Mesenchymal stem cell (in vitro differentiated cells and primary cell): Measurements from ENCODE around the gene IFI30.
A peak's percentile ranks its signal among the peaks of the same experiment; 100 is the strongest.
"Not testable (repeated sequence)": the region's sequence is repeated elsewhere in the genome, so short reads cannot be mapped to it uniquely, and the experiment has no call there.

Experiments
- DNase-seq: peaks from one replicate; pipeline ENCODE4 v3.0.0-alpha.2; 2013
- H2AFZ ChIP-seq: one replicate; pipeline ENCODE4 v1.6.1; 2013; ENCODE audit warnings: low read depth, mild to moderate bottlenecking, control low read depth, inconsistent platforms, low read length, moderate library complexity
- H2AK5ac ChIP-seq: 2 replicates; pipeline ENCODE4 v1.6.1; 2013; ENCODE audit warnings: low read length, moderate library complexity, mild to moderate bottlenecking, inconsistent platforms; ENCODE audit not compliant: severe bottlenecking
- H2BK120ac ChIP-seq: one replicate; pipeline ENCODE4 v1.6.1; 2013; ENCODE audit warnings: low read depth, mild to moderate bottlenecking, inconsistent platforms, low read length, moderate library complexity
- H2BK12ac ChIP-seq, 2 experiments: one replicate each; pipeline ENCODE4 v1.6.1; 2013; ENCODE audit warnings: inconsistent platforms in 2 of 2, low read length in 2 of 2, mild to moderate bottlenecking in 2 of 2, moderate library complexity in 2 of 2, control low read depth in 1 of 2
- H2BK15ac ChIP-seq: one replicate; pipeline ENCODE4 v1.6.1; 2013; ENCODE audit warnings: mild to moderate bottlenecking, low read depth, inconsistent platforms; ENCODE audit not compliant: poor library complexity, severe bottlenecking
- H2BK5ac ChIP-seq: 2 replicates; pipeline ENCODE4 v1.6.1; 2013; ENCODE audit warnings: low read depth, mild to moderate bottlenecking, low read length, control low read depth, inconsistent platforms; ENCODE audit not compliant: poor library complexity, severe bottlenecking
- H3K14ac ChIP-seq, 2 experiments: one replicate each; pipeline ENCODE4 v1.6.1; 2013; ENCODE audit warnings: inconsistent platforms in 2 of 2, low read length in 2 of 2, control low read depth in 1 of 2, mild to moderate bottlenecking in 1 of 2, moderate library complexity in 1 of 2
- H3K18ac ChIP-seq, 2 experiments: one replicate each; pipeline ENCODE4 v1.6.1; 2013; ENCODE audit warnings: inconsistent platforms in 2 of 2, low read length in 2 of 2, control low read depth in 1 of 2, low read depth in 1 of 2, mild to moderate bottlenecking in 1 of 2
- H3K23ac ChIP-seq, 2 experiments: one replicate each; pipeline ENCODE4 v1.6.1; 2013; ENCODE audit warnings: inconsistent platforms in 2 of 2, low read length in 2 of 2, mild to moderate bottlenecking in 2 of 2, moderate library complexity in 2 of 2, control low read depth in 1 of 2
- H3K27ac ChIP-seq: 2 replicates; pipeline ENCODE4 v1.5.1; 2013; ENCODE audit warnings: mild to moderate bottlenecking, moderate library complexity, low read length, control low read depth, inconsistent platforms; ENCODE audit not compliant: poor library complexity, severe bottlenecking
- H3K27me3 ChIP-seq, 2 experiments: 2 replicates each; pipeline versions ENCODE4 v1.6.1 to v1.7.0; 2013; ENCODE audit warnings: low read length in 2 of 2, mild to moderate bottlenecking in 2 of 2, moderate library complexity in 2 of 2, control low read depth in 1 of 2, inconsistent platforms in 1 of 2; ENCODE audit not compliant: control insufficient read depth in 1 of 2, insufficient read depth in 1 of 2
- H3K36me3 ChIP-seq, 2 experiments: 2 replicates each; pipeline versions ENCODE4 v1.6.1 to v1.7.0; 2013; ENCODE audit warnings: low read length in 2 of 2, control low read depth in 1 of 2, inconsistent platforms in 1 of 2, low read depth in 1 of 2, mild to moderate bottlenecking in 1 of 2; ENCODE audit not compliant: insufficient read depth in 2 of 2, control insufficient read depth in 1 of 2
- H3K4ac ChIP-seq, 2 experiments: one replicate each; pipeline ENCODE4 v1.6.1; 2013; ENCODE audit warnings: inconsistent platforms in 2 of 2, low read length in 2 of 2, mild to moderate bottlenecking in 2 of 2, moderate library complexity in 2 of 2, control low read depth in 1 of 2, low read depth in 1 of 2
- H3K4me1 ChIP-seq: 2 replicates; pipeline ENCODE4 v1.6.1; 2013; ENCODE audit warnings: low read depth, low read length, control low read depth; ENCODE audit not compliant: control insufficient read depth, insufficient read depth
- H3K4me2 ChIP-seq: 2 replicates; pipeline ENCODE4 v1.6.1; 2013; ENCODE audit warnings: low read length, mild to moderate bottlenecking, inconsistent platforms; ENCODE audit not compliant: poor library complexity, severe bottlenecking
- H3K4me3 ChIP-seq, 2 experiments: 2 replicates each; pipeline versions ENCODE4 v1.5.1 to v1.7.0; 2013; ENCODE audit warnings: low read length in 2 of 2, mild to moderate bottlenecking in 2 of 2, control low read depth in 1 of 2, low read depth in 1 of 2; ENCODE audit not compliant: insufficient read depth in 1 of 2
- H3K79me1 ChIP-seq: replicated peaks from 2 replicates; pipeline ENCODE4 v1.6.1; 2013; ENCODE audit warnings: mild to moderate bottlenecking, control low read depth, low read length, inconsistent platforms; ENCODE audit not compliant: poor library complexity, severe bottlenecking
- H3K9ac ChIP-seq: 2 replicates; pipeline ENCODE4 v1.7.0; 2013; ENCODE audit warnings: mild to moderate bottlenecking, low read length, moderate library complexity
- H3K9me3 ChIP-seq: 2 replicates; pipeline ENCODE4 v1.7.0; 2013; ENCODE audit warnings: mild to moderate bottlenecking, low read length; ENCODE audit not compliant: control insufficient read depth
- H4K8ac ChIP-seq: one replicate; pipeline ENCODE4 v1.6.1; 2013; ENCODE audit warnings: inconsistent platforms, mild to moderate bottlenecking, low read length, moderate library complexity
- H4K91ac ChIP-seq: one replicate; pipeline ENCODE4 v1.6.1; 2013; ENCODE audit warnings: mild to moderate bottlenecking, low read length, inconsistent platforms
- WGBS: methylation state at CpG from one replicate; pipeline ENCODE4 v1.1.7; 2013; ENCODE audit warnings: mixed read lengths; 5-methylcytosine and 5-hydroxymethylcytosine counted together

IFI30 gene

GRCh38 chr19:18205200-18205892 lies 31.7 kb downstream of the IFI30 start:
- Histone ChIP-seq H3K79me1 (peaks cover 11% of the 10 kb centered on the region), H3K14ac (peak overlapping the region in 1 of 2 experiments; percentile 62), H3K9me3 (no peaks in the 10 kb centered on the region), H3K23ac (no peak overlapping the region), H2BK15ac (peak overlapping the region; percentile 86), H2BK120ac (peak overlapping the region; percentile 97), H3K4me1 (peaks cover 15% of the 10 kb centered on the region), H3K4me2 (peak overlapping the region; percentile 94), H3K36me3 (peaks cover 8 to 10% of the 10 kb centered on the region in 2 experiments), H3K18ac (peak overlapping the region; percentile 81 to 98), H4K8ac (peak overlapping the region; percentile 96), H3K4ac (peak overlapping the region; percentile 91 to 94), H2BK5ac (peak overlapping the region; percentile 61), H3K27ac (peak overlapping the region; percentile 98), H2BK12ac (peak overlapping the region in 1 of 2 experiments; percentile 90), H4K91ac (peak overlapping the region; percentile 93), H2AK5ac (no peak overlapping the region), H3K27me3 (peaks cover 0 to 6% of the 10 kb centered on the region in 2 experiments), H2AFZ (no peak overlapping the region), H3K4me3 (peak overlapping the region; percentile 59 to 87), H3K9ac (peak overlapping the region; percentile 96)
- peak; percentile 91 for DNase-seq
- WGBS = 27% methylated on average over 25 of the region's 36 CpGs

GRCh38 chr19:18206018-18206417 lies 32.4 kb downstream of the IFI30 start:
- WGBS = 92% methylated on average over 6 of the region's 12 CpGs
- H2BK120ac ChIP-seq = peak overlapping the region; percentile 37

GRCh38 chr19:18208098-18208951 lies 34.7 kb downstream of the IFI30 start:
- H2AK5ac ChIP-seq = no peak overlapping the region
- no peak overlapping the region for H2BK12ac ChIP-seq
- peaks cover 0 to 11% of the 10 kb centered on the region in 2 experiments for H3K27me3 ChIP-seq
- H3K4me1 ChIP-seq = peaks cover 8% of the 10 kb centered on the region
- H3K4ac ChIP-seq = peak overlapping the region in 1 of 2 experiments; percentile 5
- H2BK120ac ChIP-seq = no peak overlapping the region
- H3K4me2 ChIP-seq = no peak overlapping the region
- H2BK15ac ChIP-seq = peak overlapping the region; percentile 20
- no peak overlapping the region for H2AFZ ChIP-seq
- H4K91ac ChIP-seq = no peak overlapping the region
- no peak overlapping the region for H3K18ac ChIP-seq
- no peaks in the 10 kb centered on the region for H3K9me3 ChIP-seq
- peak overlapping the region in 1 of 2 experiments; percentile 41 for H3K4me3 ChIP-seq
- peak overlapping the region; percentile 74 for H3K9ac ChIP-seq
- no peak overlapping the region for H4K8ac ChIP-seq
- peaks cover 4% of the 10 kb centered on the region for H3K79me1 ChIP-seq
- DNase-seq = peak; percentile 63
- no peak overlapping the region for H3K14ac ChIP-seq
- H3K36me3 ChIP-seq = no peaks in the 10 kb centered on the region
- no peak overlapping the region for H3K27ac ChIP-seq
- 39% methylated on average over 21 of the region's 32 CpGs for WGBS
- no peak overlapping the region for H2BK5ac ChIP-seq
- no peak overlapping the region for H3K23ac ChIP-seq

More at GRCh38 chr19:18206018-18206417, 32.4 kb downstream of the IFI30 start:
- no peak overlapping the region for H3K23ac ChIP-seq
- H3K4me1 ChIP-seq = peaks cover 15% of the 10 kb centered on the region
- no peak overlapping the region for H2AFZ ChIP-seq
- H3K79me1 ChIP-seq = peaks cover 11% of the 10 kb centered on the region
- no peak overlapping the region for H2BK12ac ChIP-seq
- peak overlapping the region; percentile 75 for H2BK15ac ChIP-seq
- no peak overlapping the region for H2AK5ac ChIP-seq
- DNase-seq = no peak
- peaks cover 0 to 11% of the 10 kb centered on the region in 2 experiments for H3K27me3 ChIP-seq
- no peaks in the 10 kb centered on the region for H3K9me3 ChIP-seq
- peaks cover 5 to 8% of the 10 kb centered on the region in 2 experiments for H3K36me3 ChIP-seq
- no peak overlapping the region for H3K18ac ChIP-seq
- peak overlapping the region; percentile 96 for H3K9ac ChIP-seq
- H3K14ac ChIP-seq = no peak overlapping the region
- no peak overlapping the region for H4K91ac ChIP-seq
- no peak overlapping the region for H2BK5ac ChIP-seq
- no peak overlapping the region for H3K27ac ChIP-seq
- no peak overlapping the region for H3K4ac ChIP-seq
- H3K4me2 ChIP-seq = peak overlapping the region; percentile 94
- H3K4me3 ChIP-seq = no peak overlapping the region
- H4K8ac ChIP-seq = peak overlapping the region; percentile 96

- WGBS = 88% methylated on average over 3 of the region's 5 CpGs
- H2BK15ac ChIP-seq = not testable (repeated sequence)
Observed at GRCh38 chr19:18209912-18210311, 36.3 kb downstream of the IFI30 start.

More at GRCh38 chr19:18209912-18210311, 36.3 kb downstream of the IFI30 start:
- H2BK120ac ChIP-seq, H4K8ac ChIP-seq, H3K4me2 ChIP-seq, H3K36me3 ChIP-seq, H3K14ac ChIP-seq, H2BK12ac ChIP-seq, H2BK5ac ChIP-seq, H3K27ac ChIP-seq, H3K9me3 ChIP-seq, DNase-seq, H3K9ac ChIP-seq, H3K23ac ChIP-seq, H4K91ac ChIP-seq, H3K4me1 ChIP-seq, H3K4ac ChIP-seq, H3K79me1 ChIP-seq, H2AFZ ChIP-seq, H3K4me3 ChIP-seq, H2AK5ac ChIP-seq, H3K18ac ChIP-seq: not testable (repeated sequence)
- peaks cover 0 to 11% of the 10 kb centered on the region in 2 experiments for H3K27me3 ChIP-seq
